Body of pancreas (tissue), 4 donors: ENCODE measurements around the gene GRK4.
"Not testable (repeated sequence)": the region's sequence is repeated elsewhere in the genome, so short reads cannot be mapped to it uniquely, and the experiment has no call there.

Source experiments
- CTCF ChIP-seq, 7 experiments: fragments of 450-650 bp in 4 of 7; fragments of 200-600 bp in 3 of 7; sonication (generic) in 3 of 7; IDR thresholded peaks; one replicate each; pipeline ENCODE4 v1.5.1; 2016 to 2019; ENCODE audit warnings: antibody characterized with exemption in 7 of 7
- POLR2A ChIP-seq, 3 donors: fragments of 450-650 bp; IDR thresholded peaks; one replicate each; pipeline ENCODE4 v1.6.1; 2016; ENCODE audit warnings: antibody characterized with exemption in 3 of 3, mild to moderate bottlenecking in 2 of 3

GRCh38 chr4:2983715-2984114, 20.3 kb downstream of the GRK4 start:
- TF ChIP-seq CTCF, POLR2A (IDR thresholded peaks at IDR 0.05): not testable (repeated sequence)
